Bronchial epithelial cell (primary cell): Measurements from ENCODE around the gene PLD1. TPM values are rescaled to one million over a fixed set of nuclear protein-coding genes. Genes with fewer than 3 reads are reported as not detected.
"Not testable (repeated sequence)": the region's sequence is repeated elsewhere in the genome, so short reads cannot be mapped to it uniquely, and the experiment has no call there.

Experiments used
- DNase-seq: peaks from one replicate; pipeline ENCODE4 v3.0.0-alpha.2; 2010; ENCODE audit warnings: low read depth
- FAIRE-seq: peaks from 2 replicates; lab custom pipeline; 2011; peaks lifted over from hg19 to GRCh38; lab: Jason Lieb, UNC
- H3K27me3 ChIP-seq: 2 replicates; pipeline ENCODE4 v1.5.1; 2011; ENCODE audit warnings: low read length; ENCODE audit not compliant: control insufficient read depth, insufficient read depth
- H3K36me3 ChIP-seq: 2 replicates; pipeline ENCODE4 v1.5.1; 2011; ENCODE audit warnings: low read length; ENCODE audit not compliant: control insufficient read depth, insufficient read depth
- H3K4me3 ChIP-seq: 2 replicates; pipeline ENCODE4 v1.5.1; 2011; ENCODE audit warnings: mild to moderate bottlenecking, low read depth, low read length, control low read depth
- CTCF ChIP-seq: IDR thresholded peaks from 2 replicates; pipeline ENCODE4 v1.5.1; 2011; ENCODE audit warnings: mild to moderate bottlenecking, moderate library complexity, low read length, control low read depth, inconsistent platforms; ENCODE audit not compliant: insufficient read depth, severe bottlenecking
- total RNA-seq: library from RNA; depleted of rRNA; stranded (reverse); fragments of >200 nt; gene quantifications from 2 replicates; pipeline ENCODE4 v1.2.1, GENCODE V29; 2014

The PLD1 gene
- total RNA-seq, 1 donor from 2014 or later, result 10.5 TPM

- no peak for TF ChIP-seq CTCF
- Histone ChIP-seq H3K27me3 (no peaks in the 10 kb centered on the region), H3K4me3 (no peak overlapping the region), H3K36me3 (no peaks in the 10 kb centered on the region)
- DNase-seq (no peak), FAIRE-seq (no peak)
Observed at GRCh38 chr3:171817074-171817800, 7.0 kb upstream of the PLD1 start.

GRCh38 chr3:171815973-171816595, 5.8 kb upstream of the PLD1 start:
- DNase-seq (no peak), FAIRE-seq (no peak)
- Histone ChIP-seq H3K27me3 (no peaks in the 10 kb centered on the region), H3K36me3 (no peaks in the 10 kb centered on the region), H3K4me3 (no peak overlapping the region)
- no peak for TF ChIP-seq CTCF

GRCh38 chr3:171814662-171815061, 4.4 kb upstream of the PLD1 start:
- FAIRE-seq, H3K36me3 ChIP-seq, DNase-seq, H3K4me3 ChIP-seq, H3K27me3 ChIP-seq: not testable (repeated sequence)

GRCh38 chr3:171813897-171814460, 3.7 kb upstream of the PLD1 start:
- DNase-seq (no peak), FAIRE-seq (no peak)
- Histone ChIP-seq H3K4me3 (no peak overlapping the region), H3K27me3 (no peaks in the 10 kb centered on the region), H3K36me3 (no peaks in the 10 kb centered on the region)
- no peak for TF ChIP-seq CTCF

GRCh38 chr3:171813278-171813896, 3.1 kb upstream of the PLD1 start:
- Histone ChIP-seq H3K36me3 (no peaks in the 10 kb centered on the region), H3K4me3 (no peak overlapping the region), H3K27me3 (no peaks in the 10 kb centered on the region)
- TF ChIP-seq CTCF, result no peak
- no peak for DNase-seq
- FAIRE-seq, result no peak

- no peaks in the 10 kb centered on the region for H3K27me3 ChIP-seq
- no peak for TF ChIP-seq CTCF
- FAIRE-seq (no peak), DNase-seq (no peak)
- H3K36me3 ChIP-seq, result no peaks in the 10 kb centered on the region
- no peak overlapping the region for H3K4me3 ChIP-seq
Observed at GRCh38 chr3:171812811-171813210, 2.5 kb upstream of the PLD1 start.
